HEK293 (cell line): ENCODE results near the gene TCAF1.
"Not testable (repeated sequence)": the region's sequence is repeated elsewhere in the genome, so short reads cannot be mapped to it uniquely, and the experiment has no call there.

Source experiments
- CTCF ChIP-seq: fragments of 450-650 bp; formaldehyde crosslinking; IDR thresholded peaks from 2 replicates; pipeline ENCODE4 v1.5.1; 2016; ENCODE audit warnings: missing biosample characterization, missing genetic modification characterization
- PRDM10 ChIP-seq: fragments of 450-650 bp; formaldehyde crosslinking; IDR thresholded peaks from 2 replicates; pipeline ENCODE4 v1.5.1; 2016; ENCODE audit warnings: missing biosample characterization, missing genetic modification characterization
- RBAK ChIP-seq: fragments of 450-650 bp; formaldehyde crosslinking; IDR thresholded peaks from 2 replicates; pipeline ENCODE4 v1.5.1; 2016; ENCODE audit warnings: missing biosample characterization, missing genetic modification characterization
- ZBTB21 ChIP-seq: fragments of 450-650 bp; formaldehyde crosslinking; IDR thresholded peaks from 2 replicates; pipeline ENCODE4 v1.5.1; 2017; ENCODE audit warnings: missing biosample characterization, missing genetic modification characterization
- ZNF18 ChIP-seq: fragments of 450-650 bp; formaldehyde crosslinking; IDR thresholded peaks from 2 replicates; pipeline ENCODE4 v1.5.1; 2016; ENCODE audit warnings: missing biosample characterization, missing genetic modification characterization
- ZNF311 ChIP-seq: fragments of 450-650 bp; formaldehyde crosslinking; IDR thresholded peaks from 2 replicates; pipeline ENCODE4 v1.5.1; 2017; ENCODE audit warnings: missing biosample characterization, missing genetic modification characterization, borderline replicate concordance
- ZSCAN30 ChIP-seq: fragments of 450-650 bp; IDR thresholded peaks from 2 replicates; pipeline ENCODE4 v1.5.1; 2018; ENCODE audit warnings: missing biosample characterization, mild to moderate bottlenecking, missing genetic modification characterization, moderate library complexity

- not testable (repeated sequence) for TF ChIP-seq RBAK; CTCF (tag by site-specific recombination); PRDM10 (tag by site-specific recombination); ZNF18 (tag by site-specific recombination); ZBTB21 (tag by site-specific recombination); ZNF311 (tag by site-specific recombination); ZSCAN30
These were observed 75.4 kb downstream of the TCAF1 start for GRCh38 chr7:143826578-143826977.
